PFSK-1 (cell line): ENCODE results near the gene DUXB.

Source experiments
- FOXP2 ChIP-seq: optimal IDR thresholded peaks from 2 replicates; pipeline ENCODE3; 2011; ENCODE audit warnings: borderline replicate concordance, control low read depth, inconsistent platforms; ENCODE audit not compliant: insufficient read depth; ENCODE audit errors: extremely low read length, extremely low read depth
- POLR2AphosphoS5 ChIP-seq: IDR thresholded peaks from 2 replicates; pipeline ENCODE4 v1.6.1; 2012; ENCODE audit warnings: low read depth, mild to moderate bottlenecking, control low read depth, low read length, moderate library complexity
- REST ChIP-seq, 2 experiments: IDR thresholded peaks; 2 replicates each; pipeline versions ENCODE4 v1.6.1 to v1.8.0; 2011 to 2012; ENCODE audit warnings: low read depth in 2 of 2, low read length in 2 of 2, control low read depth in 1 of 2, inconsistent platforms in 1 of 2, mild to moderate bottlenecking in 1 of 2, moderate library complexity in 1 of 2; ENCODE audit not compliant: insufficient read depth in 1 of 2
- SIN3A ChIP-seq: IDR thresholded peaks from 2 replicates; pipeline ENCODE4 v1.6.1; 2012; ENCODE audit warnings: mild to moderate bottlenecking, low read length, moderate library complexity, borderline replicate concordance; ENCODE audit not compliant: insufficient read depth
- TAF1 ChIP-seq: IDR thresholded peaks from 2 replicates; pipeline ENCODE4 v1.6.1; 2012; ENCODE audit warnings: low read length, control low read depth, borderline replicate concordance; ENCODE audit not compliant: insufficient read depth

The DUXB gene

GRCh38 chr16:75714661-75715060 is 13.4 kb upstream of the DUXB start:
- TF ChIP-seq REST (IDR thresholded peaks at IDR 0.05; ENCODE audit: insufficient read depth in 1 of 2, low read depth in 2 of 2, low read length in 2 of 2): no peak
- no peak for TF ChIP-seq POLR2AphosphoS5
- TF ChIP-seq TAF1: no peak
- TF ChIP-seq FOXP2: no peak
- no peak for TF ChIP-seq SIN3A

DNA sequence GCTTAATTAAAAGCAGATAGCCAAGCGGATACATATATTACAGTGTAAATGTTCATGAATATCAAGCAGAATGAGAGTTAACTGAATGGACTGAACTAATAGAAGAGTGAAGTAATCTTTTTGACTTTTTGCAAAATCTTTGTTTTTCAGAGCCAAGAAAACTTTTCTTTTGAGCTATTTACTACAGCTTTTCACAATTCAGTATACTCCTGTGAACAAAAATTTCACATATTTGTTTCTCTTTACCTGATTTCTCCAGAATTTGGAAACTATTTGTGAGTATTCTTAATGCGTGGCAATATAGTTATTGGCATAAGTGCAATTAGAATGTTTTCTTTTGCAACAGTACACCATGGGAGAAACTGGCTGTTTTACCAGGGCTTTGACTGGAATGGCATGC is 9.1 kb upstream of the DUXB start:
- TF ChIP-seq FOXP2 (no peak), REST (IDR thresholded peaks at IDR 0.05; ENCODE audit: insufficient read depth in 1 of 2, low read depth in 2 of 2, low read length in 2 of 2) (no peak), SIN3A (no peak), TAF1 (no peak)

DNA sequence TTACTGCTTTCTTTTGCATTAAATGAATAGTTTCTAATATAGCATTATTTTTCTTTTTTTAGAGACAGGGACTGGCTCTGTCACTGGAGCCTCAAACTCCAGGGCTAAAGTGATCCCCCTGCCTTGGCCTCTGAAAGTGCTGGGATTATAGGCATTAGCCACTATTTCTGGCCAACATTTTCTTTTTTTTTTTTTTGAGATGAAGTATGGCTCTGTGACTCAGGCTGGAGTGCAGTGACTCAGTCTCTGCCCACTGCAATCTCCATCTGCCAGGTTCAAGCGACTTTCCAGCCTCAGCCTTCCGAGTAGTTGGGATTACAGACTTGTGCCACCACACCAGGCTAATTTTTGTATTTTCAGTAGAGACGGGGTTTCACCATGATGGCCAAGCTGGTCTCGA is 2.0 kb upstream of the DUXB start:
- no peak for TF ChIP-seq TAF1

DNA sequence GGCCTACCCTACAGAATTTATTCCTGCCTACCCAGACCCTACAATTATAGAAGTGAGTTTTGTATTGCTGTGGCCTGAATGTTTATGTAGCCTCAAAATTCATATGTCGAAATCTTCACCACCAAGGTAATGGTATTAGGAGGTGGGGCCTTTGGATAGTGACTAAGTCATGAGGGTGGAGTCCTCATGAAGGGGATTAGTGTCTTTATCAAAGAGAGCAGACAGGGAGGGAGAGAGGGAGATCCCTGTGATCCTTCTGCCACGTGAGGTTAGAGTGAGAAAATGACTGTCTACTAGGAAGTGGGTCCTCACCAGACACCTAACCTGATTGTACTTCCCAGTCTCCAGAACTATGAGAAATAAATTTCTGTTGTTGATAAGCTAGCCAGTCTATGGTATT is 981 bp upstream of the DUXB start:
- TF ChIP-seq POLR2AphosphoS5 (no peak), TAF1 (no peak), REST (IDR thresholded peaks at IDR 0.05; ENCODE audit: insufficient read depth in 1 of 2, low read depth in 2 of 2, low read length in 2 of 2) (no peak), FOXP2 (no peak), SIN3A (no peak)

- no peak for TF ChIP-seq TAF1
- no peak for TF ChIP-seq SIN3A
Observed at GRCh38 chr16:75697571-75697970, 3.7 kb downstream of the DUXB start.

GRCh38 chr16:75695708-75696107 is 5.6 kb downstream of the DUXB start:
- TF ChIP-seq SIN3A: no peak
- TF ChIP-seq TAF1: no peak
- no peak for TF ChIP-seq POLR2AphosphoS5
- no peak for TF ChIP-seq FOXP2
- TF ChIP-seq REST (IDR thresholded peaks at IDR 0.05; ENCODE audit: insufficient read depth in 1 of 2, low read depth in 2 of 2, low read length in 2 of 2): no peak
